GM21390 (cell line): ENCODE measurements around the gene SLC30A1.
"Not testable (repeated sequence)": the region's sequence is repeated elsewhere in the genome, so short reads cannot be mapped to it uniquely, and the experiment has no call there.

Experiments
- ATAC-seq: cut with Tn5 transposase; IDR thresholded peaks from one replicate; pipeline ENCODE4 v1.9.1; 2021; ENCODE audit not compliant: unreplicated experiment

SLC30A1 gene

DNA sequence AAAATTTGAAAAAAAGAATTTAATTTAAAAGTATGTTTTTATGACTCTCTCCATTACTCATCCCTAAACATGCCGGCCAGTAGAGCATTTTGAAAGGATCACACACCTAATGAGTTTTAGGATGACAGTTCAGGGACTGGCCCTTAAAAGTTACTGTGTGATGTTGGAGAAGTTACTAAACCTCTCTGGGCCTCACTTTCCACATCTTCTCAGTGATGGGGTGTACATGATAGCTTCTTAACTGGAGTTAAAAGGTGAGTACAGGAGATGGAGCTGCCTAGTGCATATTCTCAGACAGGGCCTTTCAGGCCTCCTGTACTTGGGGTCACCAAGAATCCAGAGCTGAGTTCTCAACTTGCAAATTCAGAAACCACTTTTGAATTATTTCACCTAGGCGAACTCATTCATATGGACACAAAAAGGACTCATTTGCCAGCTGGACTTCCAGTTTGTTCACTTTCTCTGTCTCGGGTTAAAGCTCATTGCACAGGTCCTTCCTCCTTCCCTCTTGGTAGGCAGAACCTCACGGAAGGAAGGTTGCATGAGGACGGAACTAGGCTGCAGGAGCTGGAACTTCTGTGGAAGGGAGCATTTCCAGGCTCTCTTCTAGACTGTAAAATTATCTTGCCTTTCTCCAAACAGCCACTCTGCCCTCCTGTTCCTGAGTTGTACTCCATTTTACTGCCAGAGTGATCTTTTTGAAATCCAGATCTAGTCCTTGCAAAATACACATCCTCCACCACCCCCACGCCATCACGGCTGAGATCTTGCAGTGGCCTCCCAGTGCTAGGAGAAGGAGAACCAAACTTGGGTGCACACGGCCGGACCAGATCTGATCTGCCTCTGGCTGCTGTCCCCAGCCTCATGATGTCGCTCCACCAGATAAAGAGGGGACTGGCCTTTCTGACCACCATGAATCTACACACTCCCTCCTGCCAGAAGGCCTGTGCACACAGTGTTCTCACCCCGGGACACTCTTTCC, 4.3 kb upstream of the SLC30A1 start:
- ATAC-seq = no peak

DNA sequence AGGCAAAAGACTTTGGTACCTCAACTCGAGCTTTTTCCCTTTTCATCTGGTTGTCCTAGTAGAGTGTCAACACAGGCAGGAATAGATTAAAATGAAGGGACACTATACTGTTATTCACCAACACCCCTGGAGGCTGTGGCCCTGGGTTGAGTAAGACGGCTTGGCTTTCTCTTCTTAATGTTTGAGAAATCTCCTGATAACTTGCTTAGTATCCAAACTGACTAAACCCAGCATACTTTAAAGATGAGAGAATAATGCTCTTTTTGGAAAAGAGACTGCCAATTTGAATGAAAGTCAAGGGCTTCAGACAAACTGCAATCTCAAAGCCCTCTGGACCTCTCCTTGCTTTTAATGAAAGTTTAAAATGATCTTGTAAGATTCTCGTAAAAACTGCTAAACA, 2.6 kb upstream of the SLC30A1 start:
- ATAC-seq = no peak

- ATAC-seq = no peak
Measured at GRCh38 chr1:211580303-211580687, 1.3 kb upstream of the SLC30A1 start.

DNA sequence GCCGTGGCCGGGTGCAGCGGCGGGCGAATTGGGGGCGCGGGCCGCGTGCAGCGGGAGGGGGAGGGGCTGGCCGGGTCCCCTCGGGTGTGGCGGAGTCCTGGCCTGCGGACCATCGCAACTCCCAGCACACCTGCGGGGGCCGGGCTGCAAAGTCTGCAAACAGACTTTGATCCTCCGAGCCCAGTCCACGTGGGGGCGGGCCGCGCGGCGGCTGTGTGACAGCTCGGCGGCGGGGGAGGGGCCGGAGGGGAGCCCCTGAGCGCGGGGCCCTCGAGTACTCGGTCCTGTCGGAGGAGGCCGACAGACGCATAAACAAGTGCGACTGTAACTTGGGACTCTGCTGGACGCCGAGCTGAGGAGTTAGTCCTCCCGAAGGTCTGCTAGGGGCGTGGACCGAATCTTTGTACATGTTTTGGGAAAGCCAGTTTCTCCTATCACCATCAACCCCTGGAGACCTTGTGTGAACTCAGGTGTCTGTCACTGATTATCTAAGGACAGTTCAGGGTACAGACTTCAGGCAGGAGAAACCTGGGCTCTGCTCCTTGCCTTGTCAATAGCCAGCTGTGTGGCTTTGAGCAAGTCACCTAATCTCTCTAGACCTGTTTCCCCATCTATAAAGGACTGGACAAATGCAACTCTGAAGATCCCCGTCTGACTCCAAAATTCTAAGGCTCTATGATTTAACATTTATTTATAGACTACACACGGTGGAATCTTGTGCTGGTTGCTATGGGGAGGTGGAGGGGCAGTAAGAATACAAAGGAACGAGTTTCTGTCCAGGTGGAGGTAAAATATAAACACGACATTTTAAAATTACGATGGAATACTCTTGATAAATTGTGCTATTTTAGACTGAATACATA, 710 bp upstream of the SLC30A1 start:
- ATAC-seq = peak; percentile 35

- ATAC-seq = peak; percentile 40
Measured at GRCh38 chr1:211577819-211578639, 932 bp downstream of the SLC30A1 start.

DNA sequence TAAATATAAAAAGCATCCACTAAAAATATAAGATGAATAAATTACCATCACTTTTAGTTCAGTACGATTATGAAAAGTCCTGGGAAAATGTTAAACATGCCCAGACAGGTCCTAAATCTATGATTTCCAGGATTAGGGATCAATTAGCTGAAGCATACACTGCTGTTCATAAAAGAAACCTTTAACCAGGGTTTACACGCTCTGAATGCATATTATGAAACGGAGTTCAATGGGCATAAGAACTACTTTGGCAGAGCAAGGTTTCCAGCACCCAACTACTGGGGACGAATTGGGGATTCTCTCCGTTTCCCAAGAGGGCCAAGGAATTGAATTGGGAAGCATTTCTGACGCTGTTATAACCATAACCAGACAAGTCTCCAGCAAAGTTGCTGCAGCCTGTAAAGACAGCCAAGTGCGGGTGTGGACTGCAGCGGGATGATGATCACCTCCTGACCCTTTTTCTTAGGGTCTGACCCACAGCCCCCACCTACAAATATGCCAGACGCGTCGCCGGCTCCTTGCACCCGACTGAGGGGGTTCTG, 1.6 kb downstream of the SLC30A1 start:
- ATAC-seq = no peak

DNA sequence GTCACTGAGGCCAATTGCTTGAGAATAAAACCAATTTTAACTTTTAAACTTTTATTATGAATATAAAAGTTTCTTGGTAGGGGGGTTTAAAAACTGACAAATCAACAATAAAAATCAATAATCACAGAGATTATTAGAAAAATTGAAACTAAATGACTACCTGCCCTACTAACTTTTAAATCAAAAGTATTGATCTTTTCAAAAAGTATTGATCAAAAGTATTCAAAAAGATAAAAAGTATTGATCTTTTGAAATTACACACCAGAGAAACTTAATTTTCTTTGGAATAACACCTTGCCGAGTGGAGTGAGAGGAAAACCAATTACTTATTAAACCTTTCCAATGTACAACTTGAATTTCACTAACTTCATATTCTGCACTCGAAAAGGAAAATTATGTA, 2.2 kb downstream of the SLC30A1 start:
- no peak for ATAC-seq

DNA sequence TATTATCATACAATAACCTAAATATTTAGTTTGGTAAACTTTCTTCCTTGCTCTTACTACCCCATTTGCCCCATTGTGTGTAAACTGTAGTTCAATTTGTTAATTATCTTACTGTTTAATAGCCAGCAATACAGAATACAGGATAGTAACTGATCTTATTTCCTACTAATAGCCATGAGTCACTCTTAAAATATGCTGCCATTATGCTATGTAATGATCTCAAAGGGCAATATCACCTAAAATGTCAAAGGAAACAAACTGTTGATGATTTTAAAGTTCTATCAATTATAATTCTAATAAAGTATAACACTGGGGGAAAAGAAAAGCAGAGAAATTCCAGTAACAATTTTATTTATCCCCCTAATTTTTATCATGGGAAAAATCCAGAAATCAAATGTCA, 4.3 kb downstream of the SLC30A1 start:
- ATAC-seq = no peak

GRCh38 chr1:211571998-211572397, 7.0 kb downstream of the SLC30A1 start:
- no peak for ATAC-seq

DNA sequence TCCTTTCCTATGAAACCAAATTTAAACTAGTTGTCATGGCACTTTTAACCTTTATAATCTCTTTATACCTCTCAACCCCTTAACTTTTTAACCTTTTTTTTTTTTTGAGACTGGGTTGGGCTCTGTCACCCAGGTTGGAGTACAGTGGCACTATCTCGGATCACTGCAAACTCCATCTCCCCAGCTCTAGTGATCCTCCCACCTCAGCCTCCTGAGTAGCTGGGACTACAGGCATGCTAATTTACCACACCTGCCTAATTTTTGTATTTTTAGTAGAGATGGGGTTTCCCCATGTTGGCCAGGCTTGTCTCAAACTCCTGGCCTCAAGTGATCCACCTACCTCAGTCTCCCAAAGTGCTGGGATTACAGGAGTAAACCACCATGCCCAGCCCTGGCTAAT, 8.6 kb downstream of the SLC30A1 start:
- not testable (repeated sequence) for ATAC-seq

GRCh38 chr1:211566431-211567025, 12.4 kb downstream of the SLC30A1 start:
- peak; percentile 84 for ATAC-seq

DNA sequence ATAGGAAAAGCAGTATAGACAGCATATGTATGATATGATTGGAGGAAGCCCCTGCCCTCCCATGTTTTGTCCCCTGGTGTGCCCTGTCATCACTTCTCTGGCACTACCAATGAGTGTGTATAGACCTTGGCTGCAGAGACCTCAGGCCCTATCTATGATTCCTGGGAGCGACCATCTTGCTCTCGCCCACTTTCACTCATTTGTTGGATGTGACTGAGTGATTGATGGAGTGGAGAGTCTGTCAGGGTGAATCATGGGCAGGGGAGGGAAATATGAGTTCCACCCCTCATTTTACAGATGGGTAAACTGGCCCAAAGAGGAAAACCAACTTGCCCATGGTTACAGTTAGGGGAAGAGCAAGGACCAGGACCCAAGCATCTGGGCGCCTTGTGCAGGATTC, 14.9 kb downstream of the SLC30A1 start:
- no peak for ATAC-seq

- ATAC-seq = no peak
Measured at GRCh38 chr1:211559222-211560010, 19.5 kb downstream of the SLC30A1 start.

- no peak for ATAC-seq
Measured at GRCh38 chr1:211557894-211558625, 20.9 kb downstream of the SLC30A1 start.

GRCh38 chr1:211553549-211553948, 25.4 kb downstream of the SLC30A1 start:
- no peak for ATAC-seq

- ATAC-seq = no peak
Measured at GRCh38 chr1:211551638-211552460, 27.1 kb downstream of the SLC30A1 start.

- no peak for ATAC-seq
Measured at GRCh38 chr1:211549092-211549711, 29.8 kb downstream of the SLC30A1 start.
